Measurements from ENCODE around the gene FOXB2.

DNA sequence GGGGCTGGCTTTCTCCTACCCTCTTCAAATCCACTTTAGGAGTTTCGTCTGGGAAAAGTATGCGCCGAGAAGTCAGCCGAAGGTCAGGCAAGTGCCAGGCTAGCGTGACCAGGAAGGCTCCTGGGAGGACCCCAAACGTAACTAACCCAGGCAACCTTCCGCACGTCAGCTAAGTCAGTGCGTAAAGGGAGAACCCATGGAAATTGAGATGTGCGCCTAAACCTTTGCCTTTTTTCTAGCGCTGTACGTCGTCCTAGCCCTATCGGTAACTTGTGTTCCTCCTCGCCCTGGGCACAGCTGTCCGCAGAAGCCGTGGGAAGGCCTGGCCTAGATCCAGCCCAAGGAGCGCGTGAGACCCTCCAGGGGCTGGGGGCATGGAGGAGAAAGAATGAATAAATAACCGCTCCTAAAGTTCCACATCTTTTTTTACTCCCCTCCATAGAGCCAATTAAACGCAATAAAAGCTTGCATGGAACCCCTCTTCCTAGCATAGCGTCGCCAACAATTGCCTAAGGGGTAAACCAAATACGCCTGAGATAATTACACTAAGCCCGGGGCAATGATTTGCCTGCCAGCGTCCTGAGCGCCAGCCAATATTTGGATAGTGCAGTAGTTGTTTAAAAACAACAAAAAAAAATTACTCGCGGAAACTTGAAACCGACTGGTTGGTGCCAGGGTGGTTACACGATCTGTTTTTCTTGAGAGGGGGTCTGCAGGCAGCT, 4.0 kb upstream of the FOXB2 start:
- TF ChIP-seq YY1 (IDR thresholded peaks at IDR 0.05; ENCODE audit: insufficient read depth, insufficient read length), result no peak
- TF ChIP-seq ZNF274 (IDR thresholded peaks at IDR 0.05; ENCODE audit: low read depth, low read length), result no peak
